ENCODE results near the gene ADGRG2.

The ADGRG2 gene

GRCh38 chrX:18973527-18974192, 148.6 kb downstream of the ADGRG2 start:
- peaks cover 2% of the 10 kb centered on the region for H3K36me3 Mint-ChIP-seq (ENCODE audit: low read depth)
- no peak overlapping the region for H3K4me3 Mint-ChIP-seq
- no peaks in the 10 kb centered on the region for H3K4me1 Mint-ChIP-seq (ENCODE audit: low read depth)
- H3K27ac Mint-ChIP-seq: no peak overlapping the region
- H3K9me3 Mint-ChIP-seq: no peaks in the 10 kb centered on the region
- H3K27me3 Mint-ChIP-seq (ENCODE audit: low read depth): no peaks in the 10 kb centered on the region

DNA sequence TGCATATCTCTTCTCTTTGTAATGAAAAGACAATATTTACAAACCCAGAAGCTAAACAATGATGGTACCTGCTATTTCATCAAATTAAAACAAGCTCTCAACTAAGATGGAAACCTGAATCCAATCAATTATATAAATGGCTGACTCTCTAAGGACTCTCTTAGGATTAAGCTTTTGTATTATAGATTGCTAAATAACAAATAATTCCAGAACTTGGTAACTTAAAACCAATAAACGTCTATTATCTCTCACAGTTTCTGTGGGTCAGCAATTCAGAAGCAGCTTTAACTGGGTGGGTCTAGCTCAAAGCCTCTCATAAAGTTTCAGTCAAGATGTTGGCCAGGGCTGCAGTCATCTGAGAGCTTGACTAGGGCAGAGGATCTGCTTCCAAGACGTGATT, 150.8 kb downstream of the ADGRG2 start:
- no peak overlapping the region for H3K4me3 Mint-ChIP-seq
- H3K27me3 Mint-ChIP-seq (ENCODE audit: low read depth): no peaks in the 10 kb centered on the region
- H3K9me3 Mint-ChIP-seq: no peaks in the 10 kb centered on the region
- no peaks in the 10 kb centered on the region for H3K4me1 Mint-ChIP-seq (ENCODE audit: low read depth)
- H3K27ac Mint-ChIP-seq: no peak overlapping the region
- H3K36me3 Mint-ChIP-seq (ENCODE audit: low read depth): peaks cover 2% of the 10 kb centered on the region

DNA sequence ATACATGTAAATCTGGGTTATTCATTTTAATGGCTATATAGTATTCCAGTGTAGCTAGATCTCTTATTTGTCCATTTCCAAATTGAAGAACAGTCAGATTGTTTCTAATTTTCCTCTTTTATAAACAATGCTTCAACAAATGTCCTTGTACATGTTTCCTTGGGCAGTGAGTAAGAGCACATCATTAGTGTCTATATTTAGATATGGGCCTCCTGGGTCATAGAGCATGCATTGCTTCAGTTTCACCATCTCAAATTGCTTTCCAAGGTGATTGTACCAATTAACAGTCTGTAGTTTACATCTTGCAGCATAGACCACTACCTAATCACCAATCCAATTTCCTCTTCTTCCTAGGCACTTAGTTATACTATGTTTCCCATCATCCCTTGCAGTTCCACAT, 151.8 kb downstream of the ADGRG2 start:
- Mint-ChIP-seq H3K4me1 (ENCODE audit: low read depth) (no peaks in the 10 kb centered on the region), H3K9me3 (no peaks in the 10 kb centered on the region), H3K4me3 (no peak overlapping the region), H3K27me3 (ENCODE audit: low read depth) (no peaks in the 10 kb centered on the region), H3K36me3 (ENCODE audit: low read depth) (peaks cover under 1% of the 10 kb centered on the region), H3K27ac (no peak overlapping the region)

- Mint-ChIP-seq H3K4me3 (no peak overlapping the region), H3K27ac (no peak overlapping the region), H3K9me3 (no peaks in the 10 kb centered on the region), H3K36me3 (ENCODE audit: low read depth) (no peaks in the 10 kb centered on the region), H3K4me1 (ENCODE audit: low read depth) (peaks cover 4% of the 10 kb centered on the region), H3K27me3 (ENCODE audit: low read depth) (no peaks in the 10 kb centered on the region)
These were observed 155.6 kb downstream of the ADGRG2 start for GRCh38 chrX:18966624-18967023.

DNA sequence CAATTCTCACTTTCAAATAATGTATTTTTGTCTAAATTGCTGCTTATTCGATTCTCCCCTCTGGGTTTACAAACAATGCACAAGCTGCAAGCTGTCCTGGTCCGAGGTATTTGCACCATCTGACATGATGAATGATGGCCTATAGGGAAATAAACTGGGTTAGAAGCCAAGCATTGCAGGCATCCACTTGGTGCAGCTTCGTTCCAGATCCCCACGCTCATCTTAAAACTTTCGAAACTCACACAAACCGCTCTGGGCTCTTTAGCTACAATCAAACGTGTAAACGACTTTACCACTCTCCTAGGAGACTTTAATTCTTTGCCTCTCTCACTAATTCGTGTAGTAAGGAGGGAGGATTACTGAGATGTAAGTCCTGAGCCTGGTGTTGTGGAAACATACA, 157.4 kb downstream of the ADGRG2 start:
- H3K4me3 Mint-ChIP-seq: no peak overlapping the region
- H3K9me3 Mint-ChIP-seq: no peaks in the 10 kb centered on the region
- no peaks in the 10 kb centered on the region for H3K27me3 Mint-ChIP-seq (ENCODE audit: low read depth)
- H3K27ac Mint-ChIP-seq: no peak overlapping the region
- H3K36me3 Mint-ChIP-seq (ENCODE audit: low read depth): no peaks in the 10 kb centered on the region
- H3K4me1 Mint-ChIP-seq (ENCODE audit: low read depth): peaks cover 8% of the 10 kb centered on the region

DNA sequence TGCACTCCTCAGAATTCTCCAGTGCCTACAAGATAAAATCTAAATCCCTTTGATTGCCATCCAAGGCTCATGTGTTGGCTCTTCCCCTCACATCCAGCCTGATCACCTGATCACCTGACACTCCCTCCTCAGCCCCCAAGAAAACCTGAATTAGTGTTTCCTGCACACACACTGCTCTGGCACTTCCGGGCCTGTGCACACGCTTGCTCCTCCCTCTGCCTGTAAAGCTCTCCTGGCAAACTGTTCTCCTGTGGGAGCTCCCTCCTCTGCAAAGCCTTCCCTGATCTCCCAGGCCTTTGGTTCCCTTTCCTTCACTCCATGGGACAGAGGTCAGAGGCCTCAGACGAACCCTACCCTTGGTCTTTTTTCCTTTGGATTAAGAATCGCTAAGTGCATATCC, 158.2 kb downstream of the ADGRG2 start:
- no peaks in the 10 kb centered on the region for H3K27me3 Mint-ChIP-seq (ENCODE audit: low read depth)
- H3K4me3 Mint-ChIP-seq: no peak overlapping the region
- H3K9me3 Mint-ChIP-seq: no peaks in the 10 kb centered on the region
- H3K4me1 Mint-ChIP-seq (ENCODE audit: low read depth): peaks cover 12% of the 10 kb centered on the region
- H3K36me3 Mint-ChIP-seq (ENCODE audit: low read depth): no peaks in the 10 kb centered on the region
- no peak overlapping the region for H3K27ac Mint-ChIP-seq

DNA sequence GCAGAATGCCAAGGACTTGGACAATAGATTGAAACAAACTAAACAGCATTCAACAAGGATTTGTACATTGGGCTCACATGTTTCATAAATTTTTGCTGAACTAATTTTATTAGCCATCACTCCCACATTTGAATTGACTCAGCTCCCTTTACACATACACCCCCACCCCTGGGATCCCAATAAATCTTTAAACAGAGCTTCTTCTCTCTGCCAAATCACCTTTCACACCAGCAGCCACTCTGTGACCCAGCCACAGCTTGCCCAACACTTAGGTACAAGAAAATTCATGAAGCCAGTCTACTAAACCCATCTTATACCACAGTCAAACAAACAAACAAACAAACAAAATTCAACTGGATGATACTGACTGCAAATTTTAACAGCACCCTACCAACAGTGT, 159.9 kb downstream of the ADGRG2 start:
- Mint-ChIP-seq H3K27me3 (ENCODE audit: low read depth) (no peaks in the 10 kb centered on the region), H3K4me1 (ENCODE audit: low read depth) (peaks cover 13% of the 10 kb centered on the region), H3K36me3 (ENCODE audit: low read depth) (no peaks in the 10 kb centered on the region), H3K9me3 (no peaks in the 10 kb centered on the region), H3K27ac (no peak overlapping the region), H3K4me3 (no peak overlapping the region)

DNA sequence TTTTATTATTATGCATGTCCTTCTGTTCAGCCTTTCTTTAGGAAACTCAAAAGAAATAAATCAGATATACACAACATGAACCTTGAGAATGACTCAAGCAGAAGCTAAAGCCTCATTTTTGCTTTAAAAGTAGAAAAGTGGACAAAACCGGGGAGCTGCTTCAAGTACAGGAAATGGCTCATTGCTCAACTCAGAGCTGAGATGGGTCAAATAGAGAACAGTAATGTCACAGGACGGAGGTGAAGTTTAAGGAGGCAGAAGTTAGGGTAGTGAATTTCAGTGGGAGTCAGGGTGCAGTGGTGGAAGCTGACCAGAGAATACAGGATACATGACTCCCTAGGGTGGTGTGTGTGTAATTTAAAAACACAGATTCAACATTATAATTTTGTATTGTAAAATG, 160.6 kb downstream of the ADGRG2 start:
- H3K27ac Mint-ChIP-seq: no peak overlapping the region

GRCh38 chrX:18956303-18957032, 165.8 kb downstream of the ADGRG2 start:
- no peaks in the 10 kb centered on the region for H3K9me3 Mint-ChIP-seq
- H3K36me3 Mint-ChIP-seq (ENCODE audit: low read depth): peaks cover 2% of the 10 kb centered on the region
- H3K27ac Mint-ChIP-seq: no peak overlapping the region
- no peak overlapping the region for H3K4me3 Mint-ChIP-seq
- H3K27me3 Mint-ChIP-seq (ENCODE audit: low read depth): no peaks in the 10 kb centered on the region
- H3K4me1 Mint-ChIP-seq (ENCODE audit: low read depth): peaks cover 8% of the 10 kb centered on the region

More for the DNA sequence above, 160.6 kb downstream of the ADGRG2 start:
- Mint-ChIP-seq H3K4me1 (ENCODE audit: low read depth) (peaks cover 13% of the 10 kb centered on the region), H3K9me3 (no peaks in the 10 kb centered on the region), H3K4me3 (no peak overlapping the region), H3K36me3 (ENCODE audit: low read depth) (no peaks in the 10 kb centered on the region), H3K27me3 (ENCODE audit: low read depth) (no peaks in the 10 kb centered on the region)

DNA sequence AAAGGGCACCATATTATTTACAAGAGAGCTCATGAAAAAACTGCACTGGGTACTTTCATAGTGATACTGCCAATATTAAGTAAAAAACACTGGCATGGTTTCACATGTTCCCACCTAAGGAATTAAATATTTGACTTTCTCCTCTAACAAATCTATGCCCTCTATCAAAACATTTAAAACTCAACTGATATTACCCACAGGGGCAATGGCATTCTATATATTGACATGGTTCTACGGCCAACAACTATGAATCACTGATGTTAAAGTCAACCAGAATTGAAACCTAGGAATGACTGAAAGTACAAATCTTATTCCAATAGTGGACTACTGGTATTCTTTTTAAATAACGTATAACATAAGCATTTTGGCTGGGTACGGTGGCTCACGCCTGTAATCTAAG, 166.6 kb downstream of the ADGRG2 start:
- Mint-ChIP-seq H3K27me3 (ENCODE audit: low read depth) (no peaks in the 10 kb centered on the region), H3K4me3 (no peak overlapping the region)

DNA sequence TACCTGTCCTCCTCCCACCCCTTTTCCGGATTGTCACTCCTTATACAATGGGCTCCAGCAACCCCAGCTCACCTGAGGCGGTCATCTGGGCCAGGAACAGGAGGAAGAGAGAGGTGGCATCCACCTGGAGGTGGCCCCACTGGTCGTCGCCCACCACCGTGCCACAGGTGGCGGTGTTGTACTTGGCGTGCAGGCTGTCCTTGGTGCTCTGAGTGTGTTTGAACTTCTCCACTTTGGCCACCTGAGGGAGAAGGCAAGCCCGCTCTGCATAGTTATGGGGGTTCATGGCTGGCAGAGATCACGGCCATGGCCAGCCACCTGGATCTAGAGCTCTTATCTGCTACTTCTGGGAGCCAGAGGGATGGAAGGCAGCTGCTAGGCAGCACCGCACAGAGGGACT, 171.2 kb downstream of the ADGRG2 start:
- Mint-ChIP-seq H3K27me3 (ENCODE audit: low read depth) (no peaks in the 10 kb centered on the region), H3K9me3 (no peaks in the 10 kb centered on the region), H3K4me1 (ENCODE audit: low read depth) (no peaks in the 10 kb centered on the region), H3K4me3 (no peak overlapping the region), H3K36me3 (ENCODE audit: low read depth) (peaks cover 4% of the 10 kb centered on the region), H3K27ac (no peak overlapping the region)

More for the DNA sequence above, 166.6 kb downstream of the ADGRG2 start:
- H3K4me1 Mint-ChIP-seq (ENCODE audit: low read depth): peaks cover 8% of the 10 kb centered on the region
- no peak overlapping the region for H3K27ac Mint-ChIP-seq
- H3K36me3 Mint-ChIP-seq (ENCODE audit: low read depth): peaks cover 2% of the 10 kb centered on the region
- no peaks in the 10 kb centered on the region for H3K9me3 Mint-ChIP-seq

- no peaks in the 10 kb centered on the region for H3K27me3 Mint-ChIP-seq (ENCODE audit: low read depth)
- no peaks in the 10 kb centered on the region for H3K4me1 Mint-ChIP-seq (ENCODE audit: low read depth)
- no peak overlapping the region for H3K27ac Mint-ChIP-seq
- H3K36me3 Mint-ChIP-seq (ENCODE audit: low read depth): peaks cover 4% of the 10 kb centered on the region
- no peak overlapping the region for H3K4me3 Mint-ChIP-seq
- H3K9me3 Mint-ChIP-seq: no peaks in the 10 kb centered on the region
These were observed 172.3 kb downstream of the ADGRG2 start for GRCh38 chrX:18949944-18950301.

- Mint-ChIP-seq H3K9me3 (no peaks in the 10 kb centered on the region), H3K36me3 (ENCODE audit: low read depth) (peaks cover 4% of the 10 kb centered on the region), H3K4me3 (no peak overlapping the region), H3K27ac (no peak overlapping the region), H3K4me1 (ENCODE audit: low read depth) (no peaks in the 10 kb centered on the region), H3K27me3 (ENCODE audit: low read depth) (no peaks in the 10 kb centered on the region)
These were observed 172.9 kb downstream of the ADGRG2 start for GRCh38 chrX:18949291-18949943.

GRCh38 chrX:18946611-18947010, 175.7 kb downstream of the ADGRG2 start:
- H3K4me1 Mint-ChIP-seq (ENCODE audit: low read depth): no peaks in the 10 kb centered on the region
- H3K9me3 Mint-ChIP-seq: no peaks in the 10 kb centered on the region
- peaks cover 5% of the 10 kb centered on the region for H3K36me3 Mint-ChIP-seq (ENCODE audit: low read depth)
- no peaks in the 10 kb centered on the region for H3K27me3 Mint-ChIP-seq (ENCODE audit: low read depth)
- no peak overlapping the region for H3K27ac Mint-ChIP-seq
- H3K4me3 Mint-ChIP-seq: no peak overlapping the region

GRCh38 chrX:18946157-18946556, 176.1 kb downstream of the ADGRG2 start:
- Mint-ChIP-seq H3K4me3 (no peak overlapping the region), H3K27ac (no peak overlapping the region), H3K36me3 (ENCODE audit: low read depth) (peaks cover 8% of the 10 kb centered on the region), H3K4me1 (ENCODE audit: low read depth) (no peaks in the 10 kb centered on the region), H3K27me3 (ENCODE audit: low read depth) (no peaks in the 10 kb centered on the region), H3K9me3 (no peaks in the 10 kb centered on the region)
